GM21367 (cell line): ENCODE results near the gene GP9.
"Not testable (repeated sequence)": the region's sequence is repeated elsewhere in the genome, so short reads cannot be mapped to it uniquely, and the experiment has no call there.

Source experiments
- ATAC-seq: cut with Tn5 transposase; IDR thresholded peaks from one replicate; pipeline ENCODE4 v1.9.1; 2021; ENCODE audit not compliant: unreplicated experiment

The GP9 gene

DNA sequence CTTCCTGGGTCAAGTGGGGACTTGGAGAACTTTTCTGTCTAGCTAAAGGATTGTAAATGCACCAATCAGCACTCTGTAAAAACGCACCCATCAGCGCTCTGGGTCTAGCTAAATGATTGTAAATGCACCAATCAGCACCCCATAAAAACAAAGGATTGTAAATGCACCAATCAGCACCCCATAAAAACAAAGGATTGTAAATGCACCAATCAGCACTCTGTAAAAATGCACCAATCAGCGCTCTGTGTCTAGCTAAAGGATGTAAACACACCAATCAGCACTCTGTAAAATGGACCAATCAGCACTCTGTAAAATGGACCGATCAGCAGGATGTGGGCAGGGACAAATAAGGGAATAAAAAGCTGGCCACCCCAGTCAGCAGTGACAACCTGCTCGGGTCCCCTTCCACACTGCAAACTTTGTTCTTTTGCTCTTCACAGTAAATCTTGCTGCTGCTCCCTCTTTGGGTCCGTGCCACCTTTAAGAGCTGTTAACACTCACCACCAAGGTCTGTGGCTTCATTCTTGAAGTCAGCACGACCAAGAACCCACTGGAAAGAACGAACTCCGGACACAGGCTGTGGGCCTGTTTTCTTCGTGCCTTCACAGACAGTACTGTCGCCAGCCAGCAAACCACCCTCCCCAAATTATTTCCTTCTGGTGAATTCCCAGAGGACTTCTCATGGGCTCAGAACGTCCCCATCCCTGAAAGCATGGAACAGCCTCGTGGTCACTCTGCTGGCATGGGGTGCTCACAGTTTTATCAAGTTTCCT, 8.9 kb downstream of the GP9 start:
- ATAC-seq = not testable (repeated sequence)

- no peak for ATAC-seq
Observed at GRCh38 chr3:129070086-129070885, 9.7 kb downstream of the GP9 start.

DNA sequence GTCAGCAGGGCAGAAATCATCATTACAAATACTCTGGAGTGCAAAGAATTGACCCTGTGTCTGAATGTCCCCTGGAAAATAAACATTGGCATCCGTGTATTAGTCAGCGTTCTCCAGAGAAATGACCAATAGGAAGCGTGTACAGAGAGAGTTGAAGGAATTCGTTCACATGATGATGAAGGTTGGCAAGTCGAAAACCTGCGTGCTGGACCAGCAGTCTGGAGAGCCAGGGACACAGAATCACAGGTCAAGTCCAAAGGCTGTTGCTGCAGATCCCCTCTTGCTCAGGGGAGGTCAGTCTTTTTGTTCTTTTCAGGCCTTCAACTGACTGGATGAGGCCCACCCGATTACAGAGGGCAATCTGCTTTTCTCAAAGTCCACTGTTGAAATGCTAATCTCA, 16.6 kb downstream of the GP9 start:
- no peak for ATAC-seq

DNA sequence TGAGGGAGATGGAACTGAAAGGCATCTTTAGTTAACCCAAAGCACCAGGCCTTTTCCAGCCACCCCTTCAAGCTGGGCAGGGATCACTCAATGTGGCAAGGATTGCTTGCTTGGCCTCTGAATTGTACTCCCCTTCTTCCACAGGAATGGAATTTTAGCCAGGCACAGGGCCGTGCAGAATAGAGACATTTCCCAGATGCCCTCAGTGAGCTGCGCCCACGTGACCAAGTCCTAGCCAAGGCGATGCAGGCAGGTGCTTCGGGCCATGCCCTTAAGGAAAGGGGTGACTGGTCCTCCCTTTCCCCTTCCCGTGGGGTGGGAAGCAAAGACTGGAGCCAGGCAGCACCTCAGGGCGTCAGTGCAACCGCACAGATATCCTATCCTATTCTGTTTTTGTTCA, 17.9 kb downstream of the GP9 start:
- ATAC-seq = no peak

- ATAC-seq = no peak
Observed at GRCh38 chr3:129081503-129081902, 20.9 kb downstream of the GP9 start.

- no peak for ATAC-seq
Observed at GRCh38 chr3:129082026-129082425, 21.4 kb downstream of the GP9 start.

GRCh38 chr3:129084501-129084900, 23.9 kb downstream of the GP9 start:
- no peak for ATAC-seq

DNA sequence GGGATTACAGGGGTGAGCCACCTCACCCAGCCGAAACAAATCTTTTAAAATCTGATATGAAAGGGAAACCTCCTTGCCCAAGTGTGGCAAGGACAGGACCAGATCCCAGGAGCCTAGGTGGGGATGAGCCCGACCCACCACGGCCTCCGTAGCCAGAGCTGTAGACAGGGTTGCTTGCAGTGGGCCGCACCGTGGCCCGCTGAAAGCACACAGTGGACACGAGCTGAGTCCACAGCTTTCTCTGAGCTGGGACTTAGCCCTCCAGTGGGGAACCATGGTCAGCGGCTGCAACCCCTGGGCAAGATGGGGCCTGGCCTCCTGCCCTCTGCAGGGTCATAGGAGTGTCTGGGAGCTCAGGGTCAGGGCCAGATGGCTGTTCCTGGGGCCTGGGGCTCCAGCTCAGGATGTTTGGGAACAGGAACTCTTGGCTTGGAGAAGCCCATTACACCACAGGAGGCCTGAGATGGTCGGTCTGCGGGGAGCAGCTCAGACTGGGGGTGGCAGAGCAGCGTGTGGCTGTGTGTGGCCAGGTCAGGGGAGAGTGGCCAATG, 24.7 kb downstream of the GP9 start:
- no peak for ATAC-seq

- ATAC-seq = no peak
Observed at GRCh38 chr3:129085818-129086217, 25.2 kb downstream of the GP9 start.

DNA sequence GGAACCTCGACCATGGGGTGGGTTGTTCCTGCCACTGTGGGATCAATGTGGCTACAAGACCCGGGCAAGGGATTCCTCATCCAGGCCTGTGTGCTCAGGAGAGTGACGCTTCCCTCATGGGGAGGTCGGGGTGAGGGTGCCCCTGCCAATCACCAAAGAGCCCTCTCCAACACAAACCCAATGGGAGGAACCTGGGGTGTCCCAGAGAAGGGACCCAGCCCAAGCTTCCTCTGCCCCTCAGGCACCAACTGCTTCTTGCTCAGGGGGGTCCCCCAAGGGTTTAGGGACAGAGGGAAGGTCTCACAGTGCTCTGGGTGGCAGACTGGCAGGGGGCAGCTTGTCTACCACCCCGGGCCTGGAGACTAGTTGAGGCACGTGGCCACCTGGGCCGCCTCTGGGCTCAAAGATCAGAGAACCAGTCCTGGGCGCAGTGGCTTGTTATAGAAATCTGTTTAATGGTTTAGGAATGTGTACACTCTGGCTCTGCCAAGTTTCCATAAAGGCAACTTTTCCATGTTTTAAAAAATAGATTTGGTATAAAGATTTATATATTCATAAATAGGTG, 26.6 kb downstream of the GP9 start:
- no peak for ATAC-seq

- not testable (repeated sequence) for ATAC-seq
Observed at GRCh38 chr3:129087904-129088303, 27.3 kb downstream of the GP9 start.

GRCh38 chr3:129088312-129088711, 27.7 kb downstream of the GP9 start:
- ATAC-seq = not testable (repeated sequence)

DNA sequence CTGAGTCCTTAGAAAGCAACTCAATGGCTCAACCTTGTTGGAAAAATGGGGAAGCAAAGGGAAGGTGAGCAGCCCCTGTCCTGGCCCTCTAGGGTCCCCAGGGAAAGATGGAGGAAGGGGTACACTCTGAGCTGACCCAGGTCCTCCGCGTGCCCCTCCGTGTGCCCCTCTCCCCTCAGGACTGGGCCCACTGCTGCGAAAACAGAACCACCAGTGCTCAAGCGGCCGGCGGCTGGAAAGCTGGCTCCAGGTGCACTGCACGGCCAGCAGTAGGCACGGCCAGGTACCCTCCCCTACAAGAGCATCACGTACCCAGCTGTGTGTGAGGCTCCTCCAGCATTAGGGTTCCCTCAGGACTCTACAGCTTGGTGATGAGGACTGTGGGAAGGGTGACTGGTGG, 34.7 kb downstream of the GP9 start:
- ATAC-seq = no peak

DNA sequence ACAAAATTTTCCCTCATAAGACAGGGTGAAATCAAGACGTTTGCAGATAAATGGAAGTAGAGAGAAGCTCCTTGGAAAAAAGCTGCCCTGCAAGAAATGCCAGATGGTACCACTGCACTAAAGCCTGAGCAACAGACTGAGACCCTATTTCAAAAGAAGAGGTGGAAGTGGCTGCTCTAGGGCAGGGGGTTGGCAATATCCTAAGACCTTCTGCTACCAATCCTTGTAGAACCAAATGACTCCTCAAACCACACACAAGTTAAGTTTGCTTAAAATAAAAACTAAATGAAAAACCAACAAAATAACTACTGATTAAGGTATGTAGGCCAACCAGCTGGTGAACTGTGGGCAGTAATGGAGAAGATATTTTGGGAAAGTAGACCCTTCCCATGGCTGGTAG, 39.7 kb downstream of the GP9 start:
- ATAC-seq = no peak

DNA sequence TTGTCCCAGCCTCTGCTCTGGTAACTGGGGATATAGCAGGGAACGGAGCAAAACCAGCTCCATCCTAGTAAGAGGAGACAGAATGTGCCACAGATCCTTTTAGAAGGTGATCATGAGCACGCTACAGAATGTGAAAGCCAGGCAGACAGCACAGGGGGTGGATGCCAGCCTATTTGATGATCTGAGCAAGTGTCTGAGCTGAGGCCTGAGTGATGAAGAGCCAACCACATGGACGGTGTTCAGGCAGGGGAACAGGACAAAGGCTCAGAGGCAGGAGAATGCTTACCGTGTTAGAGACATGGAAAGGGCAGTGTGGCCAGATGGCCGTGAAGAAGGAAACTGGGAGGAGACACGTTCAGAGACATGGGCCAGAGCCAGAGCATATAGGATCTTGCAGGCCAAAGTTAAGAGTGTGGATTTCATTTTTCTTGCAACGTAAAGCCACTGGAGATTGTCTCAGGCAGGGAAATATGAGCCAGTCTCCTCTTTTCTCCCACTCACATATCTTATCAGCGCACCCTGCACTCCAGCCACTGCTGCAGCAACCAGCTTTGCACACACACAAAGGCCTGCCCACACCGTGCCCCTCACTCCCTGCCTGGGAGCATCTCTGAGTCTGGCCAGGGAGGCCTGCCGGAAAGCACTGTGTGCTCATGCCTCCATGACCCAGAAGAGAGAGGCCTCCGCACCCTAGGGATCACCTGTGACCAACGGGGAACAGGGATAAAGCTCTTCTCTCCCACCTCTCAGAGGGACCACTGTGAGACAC, 41.0 kb downstream of the GP9 start:
- ATAC-seq = no peak

DNA sequence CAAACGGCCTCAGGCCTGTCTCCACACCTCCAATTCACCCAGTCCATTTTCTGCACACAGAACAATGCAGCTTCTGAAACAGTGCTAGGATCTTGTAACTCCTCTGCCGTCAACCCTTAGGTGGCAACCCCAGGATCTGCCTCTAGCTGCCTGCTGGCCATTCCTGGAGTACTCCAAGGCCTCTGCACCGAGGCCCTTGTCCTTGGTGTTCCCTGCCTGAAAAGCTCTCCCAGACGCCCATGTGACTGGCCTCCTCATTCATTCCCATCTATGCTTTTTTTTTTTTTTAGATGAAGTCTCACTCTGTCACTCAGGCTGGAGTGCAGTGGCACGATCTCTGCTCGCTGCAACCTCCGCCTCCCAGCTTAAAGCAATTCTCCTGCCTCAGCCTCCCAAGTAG, 42.7 kb downstream of the GP9 start:
- ATAC-seq = no peak

DNA sequence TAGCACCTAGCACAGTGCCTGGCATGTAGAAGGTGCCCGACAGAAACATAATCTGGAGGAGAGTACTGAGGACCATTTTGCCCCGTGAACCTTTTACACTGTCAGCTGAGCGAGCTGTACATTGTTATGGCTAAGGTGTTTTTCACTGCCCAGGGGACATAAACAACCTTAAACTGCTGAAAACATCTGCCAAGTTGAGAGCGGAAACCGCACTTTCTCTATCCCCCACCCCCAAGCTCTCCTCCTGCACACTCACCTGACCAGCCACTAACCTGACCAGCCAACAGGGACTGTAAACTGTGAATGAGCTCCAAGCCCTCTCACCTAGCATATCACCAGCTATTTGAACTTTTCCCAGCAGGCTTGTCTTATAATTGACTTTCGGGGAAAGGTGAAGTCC, 43.5 kb downstream of the GP9 start:
- ATAC-seq = no peak

DNA sequence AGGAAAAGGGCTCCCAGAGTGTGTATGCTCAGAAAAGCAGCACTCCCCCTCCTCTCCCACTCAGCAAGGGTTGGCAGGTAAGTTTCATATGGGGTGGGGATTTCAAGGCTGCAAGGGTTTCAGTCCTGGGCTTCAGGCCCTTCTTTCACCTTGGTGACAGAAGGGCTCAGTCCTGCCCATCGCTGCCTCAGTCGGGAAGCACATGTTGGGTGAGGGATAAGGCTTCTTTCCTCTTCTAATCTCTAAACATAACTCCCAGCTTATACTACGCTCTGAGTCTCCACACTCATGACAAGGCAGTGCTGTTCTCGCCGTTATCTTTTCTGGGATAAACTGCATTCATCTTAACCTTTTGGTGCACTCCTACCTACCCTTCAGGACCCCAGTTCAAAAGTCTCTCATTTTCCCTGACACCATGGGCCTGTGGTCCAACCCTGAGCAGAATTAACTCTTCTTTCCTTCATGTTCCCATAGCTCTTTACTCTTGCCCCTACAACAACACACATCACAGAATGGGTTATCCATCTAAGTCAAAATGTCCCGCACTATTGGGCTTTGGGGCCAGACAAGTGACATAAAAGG, 44.0 kb downstream of the GP9 start:
- no peak for ATAC-seq

DNA sequence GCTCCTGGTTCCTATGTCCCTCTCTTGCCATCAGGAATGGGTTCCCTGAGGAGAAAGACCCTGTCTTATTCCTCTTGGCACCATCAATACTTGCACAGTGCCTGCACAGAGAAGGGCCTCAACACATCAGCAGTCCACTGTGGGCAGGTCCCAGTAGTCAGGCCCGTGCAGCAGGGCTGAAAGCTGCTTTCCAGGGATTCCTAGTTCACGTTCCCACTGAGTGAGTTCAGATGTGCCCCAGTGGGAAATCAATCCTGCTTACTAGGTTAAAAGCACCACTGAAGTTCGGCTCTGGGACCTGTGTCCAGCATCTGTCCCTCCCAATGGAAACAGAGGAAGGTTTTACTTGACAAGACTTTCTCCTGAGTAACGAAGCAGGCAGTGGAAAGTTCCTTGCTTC, 45.3 kb downstream of the GP9 start:
- ATAC-seq = no peak

- ATAC-seq = no peak
Observed at GRCh38 chr3:129106320-129106719, 45.7 kb downstream of the GP9 start.
